HUES6 (cell line): ENCODE measurements around the gene ZNF83.
"Not testable (repeated sequence)": the region's sequence is repeated elsewhere in the genome, so short reads cannot be mapped to it uniquely, and the experiment has no call there.

ENCODE experiments used
- H3K27ac ChIP-seq: 2 replicates; pipeline ENCODE4 v1.7.0; 2013; ENCODE audit warnings: low read depth, mild to moderate bottlenecking, low read length, inconsistent platforms
- H3K27me3 ChIP-seq: 2 replicates; pipeline ENCODE4 v1.6.1; 2013; ENCODE audit warnings: low read length; ENCODE audit not compliant: control insufficient read depth, insufficient read depth
- H3K36me3 ChIP-seq: 2 replicates; pipeline ENCODE4 v1.6.1; 2013; ENCODE audit warnings: low read length; ENCODE audit not compliant: control insufficient read depth, insufficient read depth
- H3K4me1 ChIP-seq: 2 replicates; pipeline ENCODE4 v1.6.1; 2013; ENCODE audit warnings: low read length; ENCODE audit not compliant: control insufficient read depth, insufficient read depth
- H3K4me3 ChIP-seq: 2 replicates; pipeline ENCODE4 v1.5.1; 2013; ENCODE audit warnings: low read depth, low read length
- H3K9ac ChIP-seq: one replicate; pipeline ENCODE4 v1.6.1; 2013; ENCODE audit warnings: mild to moderate bottlenecking, low read length
- H3K9me3 ChIP-seq: 2 replicates; pipeline ENCODE4 v1.6.1; 2013; ENCODE audit warnings: low read depth, low read length; ENCODE audit not compliant: control insufficient read depth, insufficient read depth

The ZNF83 gene

GRCh38 chr19:52640916-52641315 is 2.8 kb upstream of the ZNF83 start:
- H3K9ac ChIP-seq: no peak overlapping the region
- H3K9me3 ChIP-seq: no peaks in the 10 kb centered on the region
- H3K36me3 ChIP-seq: no peaks in the 10 kb centered on the region
- H3K4me3 ChIP-seq: no peak overlapping the region
- no peak overlapping the region for H3K27ac ChIP-seq
- H3K4me1 ChIP-seq: 0 out of 2 replicates have a peak, but pooled peaks cover 4% of the 10 kb centered on the region
- no peaks in the 10 kb centered on the region for H3K27me3 ChIP-seq

GRCh38 chr19:52639996-52640395 is 1.8 kb upstream of the ZNF83 start:
- H3K27ac ChIP-seq: no peak overlapping the region
- H3K4me1 ChIP-seq: 0 out of 2 replicates have a peak, but pooled peaks cover 4% of the 10 kb centered on the region
- H3K9ac ChIP-seq: no peak overlapping the region
- H3K36me3 ChIP-seq: peaks cover under 1% of the 10 kb centered on the region; the same call in 1 of the 2 replicates
- no peak overlapping the region for H3K4me3 ChIP-seq
- H3K9me3 ChIP-seq: no peaks in the 10 kb centered on the region
- no peaks in the 10 kb centered on the region for H3K27me3 ChIP-seq

- Histone ChIP-seq H3K27me3 (no peaks in the 10 kb centered on the region), H3K36me3 (peaks cover 7% of the 10 kb centered on the region), H3K4me1 (0 out of 2 replicates have a peak, but pooled peaks cover 4% of the 10 kb centered on the region), H3K9ac (no peak overlapping the region), H3K9me3 (no peaks in the 10 kb centered on the region), H3K4me3 (peak overlapping the region; percentile 54), H3K27ac (no peak overlapping the region)
These were observed 446 bp upstream of the ZNF83 start for GRCh38 chr19:52638601-52639000.

DNA sequence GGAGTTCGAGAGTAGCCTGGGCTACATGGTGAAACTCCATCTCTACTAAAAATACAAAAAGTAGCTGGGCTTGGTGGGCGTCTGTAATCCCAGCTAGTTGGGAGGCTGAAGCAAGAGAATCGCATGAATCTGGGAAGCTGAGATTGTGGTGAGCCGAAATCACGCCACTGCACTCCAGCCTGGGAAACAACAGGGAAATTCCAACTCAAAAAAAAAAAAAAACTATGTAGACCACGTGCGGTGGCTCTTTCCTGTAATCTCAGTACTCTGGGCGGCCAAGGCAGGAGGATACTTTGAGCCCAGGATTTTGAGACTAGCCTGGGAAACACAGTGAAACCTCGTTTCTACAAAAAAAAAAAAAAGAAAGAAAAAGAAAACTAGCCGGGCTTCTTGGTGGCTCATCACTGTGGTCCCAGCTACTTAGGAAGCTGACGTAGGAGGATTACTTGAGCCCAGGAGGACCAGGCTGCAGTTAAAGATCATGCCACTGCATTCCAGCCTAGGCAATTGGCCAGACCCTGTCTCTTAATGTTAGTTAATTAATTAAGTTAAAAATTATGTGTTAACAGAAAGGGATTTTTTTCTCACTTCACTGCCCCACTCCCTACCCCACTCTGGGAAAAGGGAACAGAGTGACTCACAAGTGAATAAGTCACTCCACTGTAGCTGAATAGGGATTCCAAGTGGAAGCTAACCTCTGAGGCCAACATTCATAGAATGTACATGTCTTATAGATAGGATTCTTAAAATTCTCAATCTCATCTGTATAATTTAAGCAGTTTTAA is 2.2 kb downstream of the ZNF83 start:
- Histone ChIP-seq H3K9me3 (no peaks in the 10 kb centered on the region), H3K27ac (no peak overlapping the region), H3K9ac (no peak overlapping the region), H3K27me3 (no peaks in the 10 kb centered on the region), H3K4me1 (0 out of 2 replicates have a peak, but pooled peaks cover 4% of the 10 kb centered on the region), H3K4me3 (no peak overlapping the region), H3K36me3 (peaks cover 7% of the 10 kb centered on the region)

- H3K27me3 ChIP-seq, H3K4me1 ChIP-seq, H3K27ac ChIP-seq, H3K4me3 ChIP-seq, H3K9ac ChIP-seq, H3K9me3 ChIP-seq: not testable (repeated sequence)
- H3K36me3 ChIP-seq: peaks cover 52% of the 10 kb centered on the region
These were observed 10.7 kb downstream of the ZNF83 start for GRCh38 chr19:52627441-52627840.

GRCh38 chr19:52626915-52627314 is 11.2 kb downstream of the ZNF83 start:
- H3K36me3 ChIP-seq: peaks cover 52% of the 10 kb centered on the region
- H3K27me3 ChIP-seq: no peaks in the 10 kb centered on the region
- peaks cover 9% of the 10 kb centered on the region; the same call in 1 of the 2 replicates for H3K9me3 ChIP-seq
- no peak overlapping the region for H3K9ac ChIP-seq
- H3K4me1 ChIP-seq: no peaks in the 10 kb centered on the region; the same call in 1 of the 2 replicates
- no peak overlapping the region for H3K4me3 ChIP-seq
- H3K27ac ChIP-seq: no peak overlapping the region

DNA sequence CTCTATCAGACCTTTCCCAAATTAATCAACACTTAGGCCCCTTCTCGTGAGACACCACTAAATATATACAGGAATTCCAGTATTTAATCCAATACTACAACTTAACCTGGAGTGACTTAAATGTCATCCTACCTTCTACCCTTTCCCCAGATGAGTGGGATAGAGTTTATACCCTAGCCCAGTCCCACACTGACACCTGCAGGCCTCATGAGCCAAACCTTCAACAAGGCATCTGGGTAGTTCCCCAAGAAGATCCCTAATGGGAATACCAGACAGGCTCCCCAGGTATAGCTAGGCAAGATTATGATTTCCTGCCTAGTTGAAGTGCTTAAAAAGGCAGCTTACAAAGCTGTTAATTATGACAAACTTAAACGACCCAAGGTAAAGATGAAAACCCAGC is 15.9 kb downstream of the ZNF83 start:
- Histone ChIP-seq H3K4me3 (no peak overlapping the region), H3K36me3 (peaks cover 78% of the 10 kb centered on the region), H3K27ac (no peak overlapping the region), H3K4me1 (no peaks in the 10 kb centered on the region; the same call in 1 of the 2 replicates), H3K9me3 (peaks cover 3% of the 10 kb centered on the region), H3K9ac (no peak overlapping the region), H3K27me3 (no peaks in the 10 kb centered on the region)

DNA sequence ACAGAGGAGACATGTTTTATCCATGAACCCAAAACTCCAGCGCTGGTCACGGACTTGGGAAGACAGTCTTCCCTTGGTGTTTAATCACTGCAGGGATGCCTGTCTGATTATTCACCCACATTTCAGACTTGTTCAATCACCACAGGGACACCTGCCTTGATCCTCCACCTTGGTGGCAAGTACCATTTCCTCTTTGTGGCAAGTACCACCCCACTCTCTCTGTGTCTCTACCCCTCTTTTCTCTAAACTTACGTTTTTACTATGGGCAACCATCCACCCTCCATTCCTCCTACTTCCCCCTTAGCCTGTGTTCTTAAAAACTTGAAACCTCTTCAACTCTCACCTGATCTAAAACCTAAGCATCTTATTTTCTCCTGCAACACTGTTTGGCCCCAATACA is 16.8 kb downstream of the ZNF83 start:
- Histone ChIP-seq H3K36me3 (peaks cover 78% of the 10 kb centered on the region), H3K4me1 (no peaks in the 10 kb centered on the region), H3K4me3 (no peak overlapping the region), H3K27me3 (no peaks in the 10 kb centered on the region), H3K27ac (no peak overlapping the region), H3K9ac (no peak overlapping the region), H3K9me3 (peaks cover 5% of the 10 kb centered on the region; the same call in 1 of the 2 replicates)

DNA sequence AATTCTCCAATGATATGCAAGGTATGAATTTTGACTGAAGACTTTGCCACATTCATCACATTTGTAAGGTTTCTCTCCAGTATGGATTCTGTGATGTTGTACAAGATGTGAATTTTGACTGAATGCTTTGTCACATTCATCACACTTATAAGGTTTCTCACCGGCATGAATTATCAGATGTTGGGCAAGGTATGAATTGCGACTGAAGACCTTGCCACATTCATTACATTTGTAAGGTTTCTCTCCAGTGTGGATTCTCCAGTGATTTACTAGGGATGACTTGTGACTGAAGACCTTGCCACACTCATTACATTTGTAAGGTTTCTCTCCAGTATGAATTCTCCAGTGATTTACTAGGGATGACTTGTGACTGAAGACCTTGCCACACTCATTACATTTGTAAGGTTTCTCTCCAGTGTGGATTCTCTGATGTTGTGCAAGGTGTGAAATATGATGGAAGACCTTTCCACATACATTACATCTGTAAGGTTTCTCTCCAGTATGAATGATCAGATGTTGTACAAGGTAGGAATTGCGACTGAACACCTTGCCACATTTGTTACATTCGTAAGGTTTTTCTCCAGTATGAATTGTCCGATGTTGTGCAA is 24.8 kb downstream of the ZNF83 start:
- peaks cover 34% of the 10 kb centered on the region for H3K9me3 ChIP-seq
- H3K4me1 ChIP-seq: no peaks in the 10 kb centered on the region
- H3K4me3 ChIP-seq: no peak overlapping the region
- no peak overlapping the region for H3K9ac ChIP-seq
- H3K27me3 ChIP-seq: no peaks in the 10 kb centered on the region
- no peak overlapping the region for H3K27ac ChIP-seq
- H3K36me3 ChIP-seq: peaks cover 60% of the 10 kb centered on the region

DNA sequence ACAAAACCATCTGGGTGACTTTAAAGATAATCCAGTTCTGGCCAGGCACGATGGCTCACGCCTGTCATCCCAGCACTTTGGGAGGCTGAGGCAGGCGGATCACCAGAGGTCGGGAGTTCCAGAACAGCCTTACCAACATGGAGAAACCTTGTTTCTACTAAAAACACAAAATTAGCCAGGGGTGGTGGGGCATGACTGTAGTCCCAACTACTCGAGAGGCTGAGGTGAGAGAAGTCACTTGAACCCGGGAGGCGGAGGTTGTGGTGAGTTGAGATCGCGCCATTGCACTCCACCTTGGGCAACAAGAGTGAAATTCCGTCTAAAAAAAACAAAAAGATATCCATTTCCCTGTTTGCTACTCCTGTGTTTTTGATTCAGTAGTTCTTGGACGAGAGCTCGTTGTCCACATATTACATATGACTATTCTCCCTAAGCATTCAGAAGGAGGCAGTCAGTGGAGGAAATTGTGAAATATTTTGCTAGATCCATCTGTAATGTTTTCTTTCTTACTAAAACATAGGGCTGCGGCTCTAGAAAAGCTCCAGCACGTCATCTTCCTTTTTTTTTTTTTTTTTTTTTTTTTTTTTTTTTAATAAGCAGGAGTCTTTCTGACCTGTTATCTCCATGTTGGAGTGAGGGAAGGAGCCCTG is 34.5 kb downstream of the ZNF83 start:
- Histone ChIP-seq H3K27me3 (no peaks in the 10 kb centered on the region), H3K9ac (no peak overlapping the region), H3K36me3 (peaks cover 15% of the 10 kb centered on the region), H3K27ac (no peak overlapping the region), H3K9me3 (no peaks in the 10 kb centered on the region; the same call in 1 of the 2 replicates), H3K4me1 (peaks cover 5% of the 10 kb centered on the region), H3K4me3 (no peak overlapping the region)

DNA sequence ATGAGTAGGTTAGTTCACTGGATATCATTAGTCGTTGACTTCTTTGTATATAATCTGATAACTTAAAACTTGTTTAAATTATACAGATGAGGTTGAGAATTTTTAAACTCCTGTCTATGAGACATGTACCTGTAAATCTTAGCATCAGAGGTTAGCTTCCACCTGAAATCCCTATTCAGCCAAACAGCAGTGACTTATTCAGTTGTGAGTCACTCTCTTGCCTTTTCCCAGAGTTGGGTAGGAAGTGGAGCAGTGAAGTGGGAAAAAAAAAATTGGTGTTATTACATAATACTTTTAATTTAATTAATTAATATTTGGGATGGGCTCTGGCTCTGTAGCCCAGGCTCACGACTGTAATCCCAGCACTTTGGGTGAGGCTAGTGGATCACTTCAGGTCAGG is 35.2 kb downstream of the ZNF83 start:
- Histone ChIP-seq H3K27me3 (no peaks in the 10 kb centered on the region), H3K9me3 (no peaks in the 10 kb centered on the region), H3K4me3 (no peak overlapping the region), H3K4me1 (peaks cover 5% of the 10 kb centered on the region), H3K9ac (no peak overlapping the region), H3K27ac (no peak overlapping the region), H3K36me3 (peaks cover 15% of the 10 kb centered on the region)
